Chondrocyte (in vitro differentiated cells): ENCODE data around the gene PKP2. TPM values are rescaled to one million over a fixed set of nuclear protein-coding genes. Genes with fewer than 3 reads are reported as not detected.

ENCODE experiments used
- DNase-seq: peaks from one replicate; pipeline ENCODE4 v3.0.0; 2021; ENCODE audit warnings: mixed read lengths, low spot score
- H3K27ac Mint-ChIP-seq: one replicate; pipeline ENCODE4 v1.8.0; 2021; ENCODE audit warnings: mild to moderate bottlenecking, moderate library complexity, mixed read lengths; ENCODE audit not compliant: unreplicated experiment
- H3K27me3 Mint-ChIP-seq: 2 replicates; pipeline ENCODE4 v1.8.0; 2021; ENCODE audit warnings: low read depth, mixed read lengths
- H3K36me3 Mint-ChIP-seq: 2 replicates; pipeline ENCODE4 v1.8.0; 2021; ENCODE audit warnings: low read depth, mixed read lengths
- H3K4me1 Mint-ChIP-seq: 2 replicates; pipeline ENCODE4 v1.8.0; 2021; ENCODE audit warnings: low read depth, mild to moderate bottlenecking, mixed read lengths
- H3K4me3 Mint-ChIP-seq: one replicate; pipeline ENCODE4 v1.8.0; 2021; ENCODE audit warnings: mild to moderate bottlenecking, moderate library complexity, mixed read lengths; ENCODE audit not compliant: unreplicated experiment
- H3K9me3 Mint-ChIP-seq: 2 replicates; pipeline ENCODE4 v1.8.0; 2021; ENCODE audit warnings: low read depth, mixed read lengths
- total RNA-seq: library from RNA; stranded (reverse); gene quantifications from 3 replicates; pipeline ENCODE4 v1.2.1, GENCODE V29; 2021
- TF ChIP-seq, protein P1 (sequence below): fragments of 200-600 bp; sonication (generic); IDR thresholded peaks from 2 replicates; pipeline ENCODE4 v1.5.0; 2021; ENCODE audit warnings: antibody characterized with exemption, mild to moderate bottlenecking, moderate library complexity

PKP2 gene
- total RNA-seq, 1 donor from 2014 or later, result 5.8 TPM

DNA sequence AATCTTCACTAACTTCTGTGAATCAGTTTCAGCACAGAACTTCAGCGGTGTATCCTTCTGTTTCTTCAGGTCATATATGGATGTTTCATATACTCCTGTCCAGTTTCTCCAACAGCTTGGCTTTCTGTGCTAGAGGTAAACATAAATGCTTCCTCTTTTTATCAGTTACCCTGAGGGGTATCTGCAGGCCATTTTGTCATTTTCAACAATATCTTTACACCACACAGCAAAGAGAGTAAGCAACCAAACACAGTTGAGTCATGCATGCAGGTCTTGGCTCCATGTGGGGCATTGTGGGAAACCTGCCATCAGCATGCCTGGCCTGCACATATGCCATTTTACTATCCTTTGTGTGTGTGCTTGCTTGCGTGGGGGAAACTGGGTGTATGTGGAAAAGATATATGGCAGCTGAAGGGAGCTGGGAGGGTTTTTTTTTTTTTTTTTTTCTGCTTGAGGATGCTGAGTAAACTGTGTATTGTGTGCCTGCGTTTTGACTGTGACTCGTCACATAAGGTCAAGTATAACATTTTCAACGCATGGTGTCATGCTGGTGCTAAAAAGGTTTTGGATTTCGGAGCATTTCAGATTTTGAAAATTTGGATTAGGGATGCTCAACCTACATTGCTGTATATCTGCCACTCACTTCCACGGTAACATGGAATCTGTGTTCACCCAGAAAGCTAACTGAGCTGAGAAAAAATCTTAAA lies 84.7 kb downstream of the PKP2 start:
- Mint-ChIP-seq H3K27ac (no peak overlapping the region), H3K27me3 (peaks cover 2% of the 10 kb centered on the region), H3K4me3 (no peak overlapping the region), H3K4me1 (no peaks in the 10 kb centered on the region), H3K9me3 (peaks cover 22% of the 10 kb centered on the region), H3K36me3 (peaks cover 1% of the 10 kb centered on the region)
- TF ChIP-seq, protein P1, sequence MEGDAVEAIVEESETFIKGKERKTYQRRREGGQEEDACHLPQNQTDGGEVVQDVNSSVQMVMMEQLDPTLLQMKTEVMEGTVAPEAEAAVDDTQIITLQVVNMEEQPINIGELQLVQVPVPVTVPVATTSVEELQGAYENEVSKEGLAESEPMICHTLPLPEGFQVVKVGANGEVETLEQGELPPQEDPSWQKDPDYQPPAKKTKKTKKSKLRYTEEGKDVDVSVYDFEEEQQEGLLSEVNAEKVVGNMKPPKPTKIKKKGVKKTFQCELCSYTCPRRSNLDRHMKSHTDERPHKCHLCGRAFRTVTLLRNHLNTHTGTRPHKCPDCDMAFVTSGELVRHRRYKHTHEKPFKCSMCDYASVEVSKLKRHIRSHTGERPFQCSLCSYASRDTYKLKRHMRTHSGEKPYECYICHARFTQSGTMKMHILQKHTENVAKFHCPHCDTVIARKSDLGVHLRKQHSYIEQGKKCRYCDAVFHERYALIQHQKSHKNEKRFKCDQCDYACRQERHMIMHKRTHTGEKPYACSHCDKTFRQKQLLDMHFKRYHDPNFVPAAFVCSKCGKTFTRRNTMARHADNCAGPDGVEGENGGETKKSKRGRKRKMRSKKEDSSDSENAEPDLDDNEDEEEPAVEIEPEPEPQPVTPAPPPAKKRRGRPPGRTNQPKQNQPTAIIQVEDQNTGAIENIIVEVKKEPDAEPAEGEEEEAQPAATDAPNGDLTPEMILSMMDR, result no peak
- no peak for DNase-seq

- H3K4me3 Mint-ChIP-seq, result no peak overlapping the region
- peaks cover 41% of the 10 kb centered on the region for H3K9me3 Mint-ChIP-seq
- TF ChIP-seq, protein P1, result no peak
- no peak for DNase-seq
- peaks cover 4% of the 10 kb centered on the region for H3K36me3 Mint-ChIP-seq
- H3K27ac Mint-ChIP-seq, result no peak overlapping the region
- H3K4me1 Mint-ChIP-seq, result no peaks in the 10 kb centered on the region
- no peaks in the 10 kb centered on the region for H3K27me3 Mint-ChIP-seq
Measured at GRCh38 chr12:32809846-32810245, 86.7 kb downstream of the PKP2 start.

- Mint-ChIP-seq H3K9me3 (peaks cover 43% of the 10 kb centered on the region), H3K27ac (no peak overlapping the region), H3K4me3 (no peak overlapping the region), H3K4me1 (no peaks in the 10 kb centered on the region), H3K36me3 (peaks cover 4% of the 10 kb centered on the region), H3K27me3 (peaks cover 2% of the 10 kb centered on the region)
- TF ChIP-seq, protein P1, result no peak
- no peak for DNase-seq
Measured at GRCh38 chr12:32809196-32809595, 87.4 kb downstream of the PKP2 start.

GRCh38 chr12:32804301-32804700 lies 92.3 kb downstream of the PKP2 start:
- no peaks in the 10 kb centered on the region for H3K4me1 Mint-ChIP-seq
- H3K27me3 Mint-ChIP-seq, result peaks cover 4% of the 10 kb centered on the region
- peaks cover 44% of the 10 kb centered on the region for H3K9me3 Mint-ChIP-seq
- H3K4me3 Mint-ChIP-seq, result no peak overlapping the region
- peaks cover 4% of the 10 kb centered on the region for H3K36me3 Mint-ChIP-seq
- no peak for DNase-seq
- no peak overlapping the region for H3K27ac Mint-ChIP-seq
- TF ChIP-seq, protein P1, result no peak

DNA sequence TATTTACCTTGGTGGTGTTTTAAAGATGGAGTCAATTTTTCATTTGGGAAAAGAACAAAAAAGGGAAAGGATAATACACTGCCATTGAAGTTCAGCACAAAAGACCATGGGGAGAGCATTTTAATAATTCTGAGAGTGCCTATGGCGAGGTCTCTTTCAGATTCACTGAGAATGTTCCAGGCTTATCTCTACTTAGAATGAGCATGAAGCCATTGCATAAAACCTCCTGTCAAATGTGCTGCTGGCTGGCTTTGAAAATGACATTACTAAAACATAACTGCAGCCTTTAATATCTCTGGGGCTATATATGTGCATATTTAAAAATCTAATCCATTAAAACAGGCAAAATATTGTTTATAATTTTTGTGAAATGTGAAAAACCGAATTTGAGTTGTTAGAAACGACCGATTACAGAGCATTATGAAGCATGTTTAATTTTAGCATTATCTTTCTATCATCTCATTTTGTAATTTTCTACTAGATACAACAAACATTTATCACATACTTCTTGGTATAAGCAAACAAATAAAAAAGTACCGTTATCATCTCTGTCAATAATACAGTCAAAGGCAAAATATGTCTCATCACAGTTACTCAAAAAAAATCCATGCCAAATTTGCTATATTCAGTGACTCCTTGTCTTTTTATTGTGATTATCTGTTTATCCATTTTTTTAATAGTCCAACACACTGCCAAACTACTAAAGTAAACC lies 95.2 kb downstream of the PKP2 start:
- Mint-ChIP-seq H3K36me3 (no peaks in the 10 kb centered on the region), H3K27ac (no peak overlapping the region)

More for the DNA sequence above, 95.2 kb downstream of the PKP2 start:
- TF ChIP-seq, protein P1, result no peak
- Mint-ChIP-seq H3K9me3 (peaks cover 26% of the 10 kb centered on the region), H3K4me3 (no peak overlapping the region), H3K27me3 (peaks cover 4% of the 10 kb centered on the region), H3K4me1 (no peaks in the 10 kb centered on the region)
- no peak for DNase-seq
